Fibroblast of peridontal ligament (primary cell): ENCODE results near the gene MAP4K1.

Source experiments
- DNase-seq: peaks from one replicate; pipeline ENCODE4 v3.0.0-alpha.2; 2010; ENCODE audit errors: extremely low read depth

MAP4K1 gene

DNA sequence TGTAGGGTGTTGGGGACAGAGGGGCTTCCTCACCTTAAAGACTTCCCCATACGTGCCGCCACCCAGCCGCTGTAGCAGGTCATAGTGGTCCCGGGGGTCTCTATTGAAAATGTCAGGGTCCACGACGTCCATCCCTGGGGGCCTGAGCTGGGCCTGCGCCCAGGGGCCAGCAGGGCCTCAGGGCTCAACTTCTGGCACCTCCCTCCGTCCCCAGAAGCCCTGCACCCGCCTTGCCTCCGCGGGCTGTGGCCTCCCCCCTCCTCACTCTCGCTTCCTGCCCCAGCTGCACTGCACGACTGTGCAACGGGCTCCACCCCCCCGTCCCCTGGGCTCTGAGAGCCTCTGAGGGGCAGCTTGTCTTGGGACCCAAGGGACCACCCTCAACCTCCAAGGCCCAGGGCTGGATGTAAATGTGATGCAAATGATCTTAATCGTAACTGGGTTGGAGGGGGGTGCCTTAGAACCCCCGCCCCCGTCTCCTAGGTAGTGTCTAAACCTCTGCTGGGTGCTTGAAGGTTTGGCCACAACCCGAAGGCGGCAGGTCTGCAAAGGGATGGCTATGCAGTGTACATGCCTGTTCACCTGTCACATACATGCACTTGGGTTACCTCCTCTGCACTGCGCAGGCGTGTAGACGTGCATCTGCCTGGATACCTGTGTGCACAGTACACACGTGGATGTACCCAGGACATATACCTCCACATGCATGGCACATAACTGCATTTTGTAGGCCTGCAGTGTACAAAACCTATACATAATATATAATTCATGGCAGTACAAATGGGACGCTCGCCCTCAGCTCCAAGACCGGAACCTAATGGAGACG lies at the start of gene MAP4K1:
Gene MAP4K1, minus strand, starts transcription at position 190 of the 826 bp plus-strand sequence. Its CDS starts 58 bp downstream, at position 132.
- no peak for DNase-seq

DNA sequence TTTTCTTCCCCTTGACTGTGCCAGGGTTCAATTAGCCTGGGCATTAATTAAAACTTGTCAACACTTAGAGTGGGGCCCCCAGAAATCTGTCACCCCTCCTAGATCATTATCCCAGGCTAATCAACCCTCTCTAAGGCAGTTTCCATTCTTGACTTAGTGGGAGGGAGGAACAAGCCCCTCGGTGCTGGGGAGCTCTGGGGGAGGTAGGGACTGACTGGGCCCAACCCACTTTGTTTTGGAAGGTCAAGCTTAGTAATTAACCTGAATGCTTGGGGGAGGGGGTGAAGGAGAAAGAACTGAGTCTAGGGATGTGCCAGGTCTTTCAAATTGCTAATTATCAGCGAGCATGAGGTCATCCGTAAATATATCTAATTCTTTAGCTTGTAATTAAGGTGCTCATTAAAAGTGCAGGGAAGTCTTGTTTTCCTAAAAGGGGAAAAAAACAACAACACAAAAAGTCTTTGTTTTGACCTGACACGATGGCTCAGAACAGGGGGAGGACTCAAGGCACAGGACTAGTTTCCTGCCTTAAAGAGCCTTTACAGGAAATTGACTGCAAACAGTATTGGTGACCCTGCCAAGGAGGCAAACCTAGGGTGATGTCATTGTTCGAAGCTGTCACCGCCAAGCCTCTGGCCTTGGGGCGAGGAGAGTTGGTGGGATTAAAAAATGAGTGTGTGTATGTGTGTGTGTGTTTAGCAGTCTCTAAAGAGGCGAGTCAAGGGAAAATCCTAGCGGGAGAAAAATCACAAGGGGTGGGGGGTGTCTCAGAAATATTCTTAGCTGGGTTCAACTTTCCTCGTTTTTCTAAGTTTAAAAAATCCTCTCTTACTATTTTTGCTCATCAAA lies 49.1 kb upstream of the MAP4K1 start:
- DNase-seq: peak; percentile 75

DNA sequence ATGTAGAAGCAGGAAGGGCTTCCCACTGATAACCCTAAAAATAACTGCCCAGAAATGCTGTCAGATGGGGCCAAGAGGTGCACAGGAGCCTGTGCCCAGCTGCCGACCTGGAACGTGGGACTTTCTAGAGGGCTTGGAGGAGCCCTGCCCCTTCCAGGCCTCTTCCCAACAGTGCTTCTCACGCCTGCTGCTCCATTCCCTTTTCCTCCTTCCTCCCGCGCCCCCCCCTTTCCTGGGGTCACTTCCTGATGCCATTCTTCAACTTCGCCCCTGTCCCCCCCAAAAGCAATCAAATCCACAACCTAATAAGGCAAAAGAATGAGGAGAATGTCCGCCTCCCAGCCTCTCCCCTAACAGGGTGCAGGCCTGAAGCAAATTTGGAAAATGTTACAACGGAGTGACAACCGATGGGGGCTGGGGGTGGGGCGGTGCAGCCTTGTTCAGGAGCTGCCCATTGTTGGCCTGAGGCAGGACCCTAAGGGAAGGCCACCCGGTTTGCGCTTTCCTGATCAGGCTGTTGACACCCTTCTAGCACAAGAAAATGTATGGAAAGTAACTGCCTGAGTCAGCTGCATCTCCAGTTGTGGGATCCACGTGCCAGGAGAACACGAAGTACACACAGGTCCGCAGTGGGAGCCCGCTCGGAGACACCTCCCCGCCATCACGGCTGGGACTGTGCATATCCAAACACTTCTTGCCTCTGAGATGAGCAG lies 48.4 kb upstream of the MAP4K1 start:
- peak; percentile 79 for DNase-seq

DNA sequence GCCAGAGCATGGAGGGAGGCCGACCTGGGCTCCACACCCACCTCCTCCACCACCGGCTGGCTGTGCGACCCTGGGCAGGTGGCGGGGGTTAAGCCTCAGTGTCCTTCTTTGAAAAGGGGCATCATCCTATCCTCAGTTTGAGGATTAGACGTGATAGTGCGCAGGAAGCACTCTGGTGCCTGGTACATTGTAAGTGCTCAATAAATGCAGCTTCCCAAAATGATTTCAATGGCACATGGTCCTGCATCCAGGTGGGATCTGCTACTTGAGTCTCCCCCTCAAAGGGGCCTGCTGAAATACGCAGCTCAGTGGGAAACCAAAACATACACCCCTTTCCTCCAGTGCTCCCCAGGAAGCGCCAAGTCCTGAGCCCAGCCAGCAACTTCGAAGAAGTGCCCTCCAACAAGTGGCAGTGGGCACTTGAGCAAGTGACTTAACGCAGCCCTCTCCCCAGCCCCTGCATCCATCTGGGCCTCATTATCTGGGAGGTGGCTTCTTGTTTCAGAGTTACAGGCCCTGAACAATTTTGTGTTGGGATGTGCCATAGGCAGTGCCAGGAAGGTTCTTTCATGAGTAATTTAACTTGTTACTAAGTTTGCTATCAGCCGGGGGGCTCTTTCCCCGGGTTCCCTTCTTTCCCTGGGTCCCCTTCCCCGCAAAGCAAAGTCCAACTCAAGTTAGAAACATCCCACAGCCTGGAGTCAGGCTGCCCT lies 47.6 kb upstream of the MAP4K1 start:
- no peak for DNase-seq

DNA sequence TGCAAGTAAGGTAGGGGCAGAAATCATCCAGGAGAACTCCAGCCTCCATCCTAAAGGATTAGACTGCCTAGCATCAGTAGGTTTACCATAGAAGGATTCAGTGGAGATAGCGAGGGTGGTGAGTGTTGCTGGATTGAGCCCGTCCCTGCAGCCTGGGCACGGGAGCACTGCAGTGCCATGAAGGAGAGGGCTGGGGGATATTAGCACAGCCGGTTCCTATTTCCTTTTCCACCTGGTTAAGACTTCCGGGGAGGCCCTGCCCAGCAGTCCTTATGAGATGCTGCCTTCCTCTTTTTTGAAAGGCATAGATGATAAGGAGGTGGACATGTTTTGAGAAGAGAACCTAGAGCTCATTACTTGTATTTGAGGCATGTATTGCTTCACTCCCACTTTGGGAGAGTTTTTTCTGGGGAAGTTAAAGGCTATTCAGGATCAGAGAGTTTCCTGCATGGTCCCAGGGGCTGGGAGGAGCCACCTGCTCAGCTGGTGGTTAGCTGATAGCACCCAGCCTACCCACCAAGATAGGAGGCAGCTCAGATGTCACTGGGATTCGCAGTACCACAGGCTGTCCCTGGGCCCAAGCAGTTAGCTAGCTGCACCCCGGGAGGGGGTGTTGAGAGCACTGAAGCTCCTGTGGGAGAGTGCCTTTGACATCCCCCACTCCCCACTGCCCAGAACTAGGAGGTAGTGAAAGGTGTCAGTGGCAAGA lies 46.9 kb upstream of the MAP4K1 start:
- no peak for DNase-seq

DNA sequence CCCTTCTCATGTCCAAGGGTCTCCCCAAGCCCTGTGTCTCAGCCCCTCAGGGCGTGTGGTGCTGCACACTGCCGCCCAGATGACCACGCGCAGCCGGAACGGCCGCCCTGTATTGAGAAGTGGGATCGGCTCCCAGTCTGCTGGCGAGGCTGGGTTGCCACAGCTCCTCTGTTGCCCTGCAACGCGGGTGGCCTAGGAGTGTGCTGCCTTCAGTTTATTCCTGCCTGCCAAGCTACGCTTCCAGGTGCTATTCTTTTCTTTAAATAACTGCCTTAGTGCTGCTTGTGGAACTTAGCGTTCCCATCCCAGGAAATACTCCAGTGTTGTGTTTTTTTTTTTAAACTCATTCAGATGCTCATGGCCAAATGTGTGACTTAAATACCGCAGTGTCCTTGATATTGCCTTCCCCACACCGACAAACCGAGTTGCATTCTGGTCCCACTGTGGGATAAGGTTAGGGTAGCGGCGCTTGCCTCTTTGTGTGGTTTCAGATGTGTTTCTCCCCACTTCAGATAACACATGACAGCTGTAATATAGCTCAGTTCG lies 46.3 kb upstream of the MAP4K1 start:
- DNase-seq: no peak

DNA sequence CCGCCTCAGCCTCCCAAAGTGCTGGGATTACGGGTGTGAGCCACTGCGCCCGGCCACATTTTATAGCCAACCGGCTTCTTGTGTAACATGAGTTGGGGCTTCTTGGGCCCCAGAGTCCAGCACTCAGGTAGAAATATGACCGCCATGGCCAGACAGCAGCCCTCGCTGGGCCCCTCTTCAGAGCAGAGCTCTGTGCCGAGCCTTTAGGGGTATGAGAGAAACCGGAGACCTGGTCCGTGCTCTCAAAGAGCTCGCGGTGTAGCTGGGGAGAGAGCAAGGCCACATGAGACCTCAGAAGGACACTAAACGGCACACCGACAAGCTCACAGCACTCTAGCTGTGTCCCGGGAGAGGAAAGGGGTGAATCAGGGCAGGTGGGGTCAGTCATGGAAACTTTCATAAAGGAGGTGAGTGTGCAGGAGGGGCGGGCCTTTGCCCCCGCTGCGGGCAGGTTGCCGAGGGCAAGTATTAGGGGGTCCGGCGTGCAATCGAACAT lies 45.5 kb upstream of the MAP4K1 start:
- no peak for DNase-seq

DNA sequence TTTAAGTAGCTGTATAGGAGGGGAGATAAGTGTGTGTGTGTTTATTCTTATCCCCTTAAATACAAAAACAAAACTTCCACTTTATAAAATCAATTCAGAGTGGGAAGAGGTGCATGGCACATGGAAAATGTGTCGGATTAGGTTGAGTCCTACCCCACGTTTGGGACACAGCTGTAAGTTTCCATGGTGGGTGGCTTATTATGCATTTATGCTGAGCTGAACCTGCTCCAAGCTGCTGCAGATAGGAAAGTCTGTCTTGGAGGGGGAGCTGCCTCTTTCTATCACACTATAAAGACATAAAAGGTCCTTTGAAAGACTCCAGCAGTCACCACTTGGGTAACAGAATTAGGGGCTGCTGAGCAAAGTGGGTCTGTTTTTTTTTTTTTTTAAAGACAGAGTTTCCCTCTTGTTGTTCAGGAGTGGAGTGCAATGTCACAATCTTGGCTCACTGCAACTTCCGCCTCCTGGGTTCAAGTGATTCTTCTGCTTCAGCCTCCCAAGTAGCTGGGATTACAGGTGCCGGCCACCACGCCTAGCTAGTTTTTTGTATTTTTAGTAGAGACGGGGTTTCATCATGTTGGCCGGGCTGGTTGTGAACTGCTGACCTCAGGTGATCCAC lies 44.9 kb upstream of the MAP4K1 start:
- no peak for DNase-seq

DNA sequence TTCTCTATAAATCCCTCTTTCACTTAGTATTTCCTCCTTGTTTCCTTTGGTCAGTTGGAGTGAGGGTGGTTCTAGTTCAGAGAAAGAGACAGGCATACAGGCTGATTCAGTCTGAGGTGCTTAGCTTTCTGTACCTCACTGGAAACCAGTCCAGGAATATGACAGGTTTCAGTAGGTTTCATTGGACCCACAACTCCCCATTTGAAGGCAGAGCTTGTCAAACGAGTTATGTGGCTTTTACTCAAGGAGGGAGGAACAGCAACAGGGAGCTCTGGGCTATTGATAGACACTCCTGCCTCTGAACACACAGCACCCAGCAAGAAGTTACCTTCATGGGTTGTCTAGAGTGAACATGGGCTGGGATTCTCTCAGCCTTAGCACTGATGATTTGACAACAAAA lies 44.2 kb upstream of the MAP4K1 start:
- no peak for DNase-seq

DNA sequence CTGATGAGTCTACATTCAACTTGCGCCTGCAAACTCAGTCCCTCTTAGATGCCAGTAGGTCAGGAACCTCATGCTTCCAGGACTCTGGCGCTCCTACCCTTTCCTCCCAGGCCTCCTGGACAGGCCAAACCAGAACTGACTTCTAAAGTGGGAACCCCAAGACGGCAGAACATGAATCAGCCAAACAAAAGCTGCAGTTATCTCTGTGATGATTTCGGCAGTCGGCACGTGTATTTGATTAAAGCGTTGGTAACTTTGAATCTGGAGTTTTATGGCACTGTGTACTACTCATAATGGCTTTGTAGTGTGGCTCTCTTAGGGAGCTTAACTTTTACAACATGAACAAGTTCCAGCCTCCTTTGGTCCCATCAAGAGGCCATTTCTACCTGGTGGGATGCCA lies 43.4 kb upstream of the MAP4K1 start:
- DNase-seq: peak; percentile 52

DNA sequence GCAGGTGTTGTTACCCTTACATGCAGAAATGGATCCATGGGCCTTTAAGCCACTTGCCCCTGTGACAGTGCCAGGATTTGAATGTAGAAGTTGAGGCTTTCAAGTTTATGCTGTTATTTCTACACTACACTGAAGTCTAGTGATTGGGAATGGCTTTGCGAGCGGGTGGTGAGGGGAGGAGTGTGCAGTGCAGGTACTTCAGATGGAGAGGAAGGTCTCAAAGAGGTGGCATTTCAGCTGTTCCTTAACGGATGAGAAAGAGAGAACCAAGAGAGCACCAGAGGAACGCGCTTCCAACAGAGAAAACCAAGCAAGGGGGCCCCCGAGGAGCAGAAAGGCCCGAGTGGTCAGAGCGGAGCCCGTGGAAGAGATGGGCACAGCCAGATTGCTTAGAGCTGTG lies 43.0 kb upstream of the MAP4K1 start:
- DNase-seq: no peak

DNA sequence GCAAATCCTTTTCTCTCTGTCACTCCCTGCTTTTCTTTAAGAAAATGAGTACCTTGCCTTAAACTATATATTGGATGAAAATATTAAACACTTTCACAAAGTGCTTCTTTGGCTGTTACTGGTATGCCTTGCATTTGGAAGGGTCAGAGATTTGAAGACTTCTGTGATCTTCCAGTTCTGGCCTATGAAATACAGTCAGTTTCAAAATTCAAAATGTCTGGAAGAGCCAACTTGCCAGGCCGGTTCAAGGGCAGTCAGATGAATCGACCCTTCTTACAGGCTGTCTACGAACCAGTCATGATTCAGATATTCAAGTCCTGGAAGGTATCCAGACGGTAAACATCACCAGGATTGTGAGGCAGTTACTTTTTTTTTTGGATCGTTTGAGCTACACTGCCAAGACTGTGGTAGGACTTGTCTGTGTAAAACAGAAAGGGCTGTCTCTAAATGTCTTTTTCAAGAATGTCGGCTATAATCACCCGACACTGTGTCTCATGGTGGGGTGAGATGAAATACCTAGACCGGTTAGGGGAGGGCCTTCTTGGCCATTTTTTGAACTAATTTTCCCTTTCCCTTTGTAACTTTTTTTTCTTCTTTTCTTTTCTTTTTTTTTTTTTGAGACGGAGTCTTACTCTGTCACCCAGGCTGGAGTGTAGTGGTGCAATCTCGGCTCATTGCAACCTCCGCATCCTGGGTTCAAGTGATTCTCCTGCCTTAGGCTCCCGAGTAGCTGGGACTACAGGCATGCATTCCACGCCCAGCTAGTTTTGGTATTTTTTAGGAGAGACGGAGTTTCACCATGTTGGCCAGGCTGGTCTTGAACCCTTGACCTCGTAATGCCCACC lies 40.9 kb upstream of the MAP4K1 start:
- peak; percentile 100 for DNase-seq

DNA sequence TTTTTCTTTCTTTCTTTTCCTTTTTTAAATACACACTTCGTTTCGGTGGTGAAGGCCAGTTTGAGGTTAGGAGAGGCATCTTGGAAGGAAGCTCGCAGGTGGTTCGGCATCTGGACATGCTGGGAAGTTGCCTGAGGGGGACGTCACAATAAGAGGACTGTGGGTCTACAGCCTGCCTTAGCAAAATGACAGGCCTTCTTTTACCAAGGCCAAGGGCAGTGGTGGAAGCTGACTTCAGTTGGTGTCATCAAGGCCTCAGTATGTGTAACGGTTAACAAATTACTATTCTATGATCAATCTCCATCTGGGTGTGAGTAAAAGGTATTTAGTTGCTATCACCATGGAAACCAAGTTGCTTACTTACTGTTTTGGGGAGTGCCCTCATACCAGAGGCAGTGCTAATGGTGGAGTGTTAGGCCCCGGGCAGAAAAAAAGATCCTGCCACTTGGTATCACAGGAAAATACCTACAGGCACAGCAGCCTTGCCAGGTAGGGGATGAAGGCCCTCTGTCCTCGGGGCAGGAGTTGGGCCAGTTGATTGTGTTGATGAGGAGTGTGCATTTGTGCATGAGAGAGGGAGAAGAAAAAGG lies 40.0 kb upstream of the MAP4K1 start:
- DNase-seq: peak; percentile 77

DNA sequence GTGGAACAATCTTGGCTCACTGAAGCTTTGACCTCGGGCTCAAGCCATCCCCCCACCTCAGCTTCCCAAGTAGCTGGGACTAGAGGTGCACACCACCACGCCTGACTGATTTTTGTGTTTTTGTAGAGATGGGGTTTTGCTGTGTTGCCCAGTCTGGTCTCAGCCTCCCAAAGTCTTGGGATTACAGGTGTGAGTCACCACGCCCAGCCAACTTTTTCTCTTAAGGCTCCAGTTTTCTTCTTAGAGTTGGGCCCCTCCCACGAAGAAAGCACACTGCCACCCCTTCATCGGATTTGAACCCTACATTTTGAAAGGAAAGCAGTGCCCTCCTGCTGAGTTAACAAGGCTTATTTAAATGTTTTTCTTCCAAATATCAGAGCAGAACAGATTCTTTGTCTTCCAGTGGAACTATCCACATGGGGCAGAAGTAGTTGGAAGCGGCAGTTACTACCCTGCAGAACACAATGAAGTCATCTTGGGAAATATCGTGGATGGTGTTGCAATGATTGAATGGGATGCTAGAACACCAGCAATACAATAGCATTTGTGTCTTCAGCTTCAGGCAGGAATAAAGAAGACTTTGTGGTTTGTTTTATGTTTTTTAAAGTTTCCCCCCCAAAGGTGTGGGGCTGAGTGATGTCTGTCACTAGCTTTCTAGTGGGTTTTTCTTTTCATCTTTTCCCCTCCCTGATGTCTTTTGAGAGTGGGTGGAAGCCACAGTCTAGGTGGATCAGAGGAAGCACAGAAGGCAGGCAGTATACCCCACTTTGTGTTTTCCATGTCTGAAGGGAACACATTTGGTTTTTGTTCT lies 38.6 kb upstream of the MAP4K1 start:
- peak; percentile 84 for DNase-seq

DNA sequence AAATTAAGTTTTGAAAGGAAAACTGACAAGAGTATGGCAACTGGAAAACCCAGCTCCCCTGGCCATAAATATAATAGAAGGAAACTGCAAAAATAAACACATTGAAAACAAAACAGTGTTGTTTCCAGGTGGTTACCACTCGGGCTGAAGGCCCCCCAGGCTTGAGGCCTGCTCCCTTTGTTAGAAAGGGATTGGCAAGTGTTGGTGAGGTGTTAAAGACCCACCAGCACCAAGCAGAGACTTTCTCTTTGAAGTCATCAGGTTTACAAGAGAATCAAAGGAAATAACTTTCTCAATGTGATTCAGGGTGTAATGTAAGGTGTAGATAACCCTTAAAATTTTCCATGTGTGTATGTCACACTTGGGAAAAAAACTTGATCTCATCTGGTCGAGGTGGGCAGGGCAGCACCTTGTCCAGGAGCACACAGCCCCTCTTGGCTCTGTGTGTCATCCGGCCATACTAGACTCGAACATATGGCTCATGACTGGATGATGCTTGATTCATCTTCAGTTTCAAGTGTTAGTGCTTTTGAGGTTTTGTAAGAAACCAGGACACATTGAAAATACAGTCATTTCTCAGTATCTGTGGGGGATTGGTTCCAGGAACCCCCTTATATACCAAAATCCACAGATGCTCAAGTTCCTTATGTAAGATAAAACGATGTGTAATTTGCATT lies 37.5 kb upstream of the MAP4K1 start:
- no peak for DNase-seq

DNA sequence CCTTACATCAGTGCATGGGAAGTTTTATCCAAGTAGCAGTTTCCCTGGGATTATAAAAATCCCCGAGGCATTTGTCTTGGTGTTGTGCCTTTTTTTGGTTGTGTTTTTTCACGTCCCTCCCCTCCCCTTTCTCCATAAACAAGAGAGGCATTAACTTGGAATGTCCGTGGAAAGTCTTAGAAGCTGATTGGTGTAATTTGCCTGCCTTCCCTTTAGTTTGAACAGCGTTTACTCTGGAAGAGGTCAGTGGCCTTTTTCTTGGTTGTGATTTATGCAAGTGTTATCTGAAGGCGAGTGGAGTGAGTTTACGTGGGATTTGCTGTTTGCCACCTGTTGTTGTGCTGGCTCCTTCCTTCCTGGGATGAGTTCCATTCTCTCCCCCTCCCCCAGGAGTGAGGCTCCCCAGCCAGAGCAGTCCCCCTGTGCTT lies 36.9 kb upstream of the MAP4K1 start:
- DNase-seq: peak; percentile 60

DNA sequence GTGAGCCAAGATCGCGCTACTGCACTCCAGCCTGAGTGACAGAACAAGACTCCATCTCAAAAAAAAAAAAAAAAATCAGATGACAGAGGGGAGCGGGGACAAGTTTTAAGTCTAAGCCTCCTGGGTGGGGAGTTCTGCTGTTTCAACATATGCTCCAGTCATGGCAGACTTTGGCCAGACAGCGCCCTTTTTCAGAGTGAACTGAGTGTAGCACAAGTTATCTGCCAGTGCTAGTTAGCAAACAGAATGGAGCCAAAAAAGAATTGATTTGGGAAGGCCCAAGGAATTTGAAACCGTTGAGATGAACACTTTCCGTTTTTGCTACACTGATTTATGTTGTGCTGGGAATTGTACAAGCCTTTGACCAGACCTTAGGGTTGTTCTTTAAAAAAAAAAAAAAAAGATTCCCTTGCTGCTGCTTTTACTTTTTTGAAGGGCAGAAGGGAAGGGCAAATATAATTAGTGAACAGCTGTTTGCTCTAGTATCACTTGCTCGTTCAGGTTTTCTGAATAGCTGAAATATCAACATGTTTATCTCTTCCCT lies 35.3 kb upstream of the MAP4K1 start:
- peak; percentile 79 for DNase-seq
